ENCODE data around the gene IL18BP.

Gene IL18BP

DNA sequence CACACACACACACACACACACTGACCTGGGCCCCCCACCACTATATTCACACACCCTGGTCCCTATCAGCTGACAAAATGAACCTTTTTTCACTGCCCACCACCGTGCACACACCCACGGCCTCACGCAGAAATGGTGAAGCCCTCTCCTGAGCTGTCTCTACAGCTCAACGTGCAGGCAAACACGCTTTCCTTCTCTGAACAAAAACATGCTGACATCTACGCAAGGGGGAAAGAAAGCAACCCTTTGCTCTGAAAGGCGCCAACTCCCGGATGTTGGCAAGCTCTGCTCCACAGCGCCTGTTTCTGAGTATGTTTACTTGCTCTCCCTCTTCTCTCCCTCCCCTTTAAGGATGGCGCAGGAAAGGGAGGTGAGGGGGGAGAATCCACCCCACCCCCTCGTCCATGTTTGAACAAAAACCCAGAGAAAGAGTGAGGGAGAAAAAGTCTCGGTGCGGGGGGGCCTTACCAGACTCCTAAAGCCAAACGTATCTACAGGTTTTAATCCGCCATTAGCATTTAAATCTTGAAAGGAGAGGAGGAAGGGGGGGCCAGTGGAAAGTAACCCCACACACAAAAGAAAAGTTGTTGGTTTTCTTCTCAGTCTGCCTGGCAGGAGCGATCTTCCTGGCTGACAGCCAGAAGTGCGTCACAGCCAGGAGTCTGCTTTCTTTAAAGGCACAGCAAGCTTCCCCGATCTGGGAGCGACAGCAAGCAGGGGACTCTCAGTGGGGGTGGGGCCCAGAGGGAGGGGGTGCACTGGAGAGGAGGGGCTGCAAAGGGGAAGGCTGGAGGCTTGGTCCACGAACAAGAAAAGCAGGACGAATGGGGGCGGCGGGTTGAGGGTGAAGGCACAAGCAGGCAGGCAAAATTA is 42.0 kb downstream of the IL18BP start (continued):
- TF ChIP-seq ZNF670 (tag by site-specific recombination; IDR thresholded peaks at IDR 0.05; ENCODE audit: low read depth) (no peak), ZNF830 (tag by site-specific recombination; IDR thresholded peaks at IDR 0.05; ENCODE audit: low read depth) (no peak), MYNN (tag by site-specific recombination; IDR thresholded peaks at IDR 0.05; ENCODE audit: borderline replicate concordance) (no peak), ZNF544 (tag by site-specific recombination; IDR thresholded peaks at IDR 0.05) (no peak), ZNF404 (tag by site-specific recombination; IDR thresholded peaks at IDR 0.05) (no peak), ZBTB7A (tag by site-specific recombination; IDR thresholded peaks at IDR 0.05; ENCODE audit: low read depth) (no peak), EGR2 (tag by site-specific recombination; IDR thresholded peaks at IDR 0.05; ENCODE audit: low read depth) (peak; percentile 47; the same call in 1 of the 2 replicates), ZNF302 (tag by site-specific recombination; IDR thresholded peaks at IDR 0.05; ENCODE audit: low read depth) (no peak), ZNF629 (tag by site-specific recombination; IDR thresholded peaks at IDR 0.05) (peak; percentile 43; the same call in 1 of the 2 replicates), ZNF626 (tag by site-specific recombination; IDR thresholded peaks at IDR 0.05) (no peak), ZNF174 (tag by site-specific recombination; IDR thresholded peaks at IDR 0.05) (no peak), ZBTB10 (tag by site-specific recombination; IDR thresholded peaks at IDR 0.05) (no peak), ZNF416 (tag by site-specific recombination; IDR thresholded peaks at IDR 0.05) (no peak), OSR2 (tag by site-specific recombination; IDR thresholded peaks at IDR 0.05) (peak; percentile 46; the same call in 1 of the 2 replicates), ZFP37 (tag by site-specific recombination; IDR thresholded peaks at IDR 0.05) (no peak), ZBTB20 (tag by site-specific recombination; IDR thresholded peaks at IDR 0.05) (no peak), PRDM6 (tag by site-specific recombination; IDR thresholded peaks at IDR 0.05) (0 out of 2 replicates have a peak, but pooled peaks have one; percentile 23), ZNF24 (tag by site-specific recombination; IDR thresholded peaks at IDR 0.05) (no peak), SETDB1 (IDR thresholded peaks at IDR 0.05; ENCODE audit: insufficient read length, low read length) (no peak), KLF7 (tag by site-specific recombination; IDR thresholded peaks at IDR 0.05; ENCODE audit: borderline replicate concordance) (no peak), GLIS2 (tag by site-specific recombination; IDR thresholded peaks at IDR 0.05) (peak; percentile 68), ZNF76 (tag by site-specific recombination; IDR thresholded peaks at IDR 0.05; ENCODE audit: borderline replicate concordance, low read depth) (no peak), ZNF501 (tag by site-specific recombination; IDR thresholded peaks at IDR 0.05) (no peak), ZNF10 (tag by site-specific recombination; IDR thresholded peaks at IDR 0.05) (no peak), ZNF473 (tag by site-specific recombination; IDR thresholded peaks at IDR 0.05) (no peak), KLF16 (tag by site-specific recombination; IDR thresholded peaks at IDR 0.05) (peak; percentile 20; the same call in 1 of the 2 replicates), ZNF624 (tag by site-specific recombination; IDR thresholded peaks at IDR 0.05) (no peak), SP7 (tag by site-specific recombination; IDR thresholded peaks at IDR 0.05) (no peak)
- TF ChIP-seq, protein P1, sequence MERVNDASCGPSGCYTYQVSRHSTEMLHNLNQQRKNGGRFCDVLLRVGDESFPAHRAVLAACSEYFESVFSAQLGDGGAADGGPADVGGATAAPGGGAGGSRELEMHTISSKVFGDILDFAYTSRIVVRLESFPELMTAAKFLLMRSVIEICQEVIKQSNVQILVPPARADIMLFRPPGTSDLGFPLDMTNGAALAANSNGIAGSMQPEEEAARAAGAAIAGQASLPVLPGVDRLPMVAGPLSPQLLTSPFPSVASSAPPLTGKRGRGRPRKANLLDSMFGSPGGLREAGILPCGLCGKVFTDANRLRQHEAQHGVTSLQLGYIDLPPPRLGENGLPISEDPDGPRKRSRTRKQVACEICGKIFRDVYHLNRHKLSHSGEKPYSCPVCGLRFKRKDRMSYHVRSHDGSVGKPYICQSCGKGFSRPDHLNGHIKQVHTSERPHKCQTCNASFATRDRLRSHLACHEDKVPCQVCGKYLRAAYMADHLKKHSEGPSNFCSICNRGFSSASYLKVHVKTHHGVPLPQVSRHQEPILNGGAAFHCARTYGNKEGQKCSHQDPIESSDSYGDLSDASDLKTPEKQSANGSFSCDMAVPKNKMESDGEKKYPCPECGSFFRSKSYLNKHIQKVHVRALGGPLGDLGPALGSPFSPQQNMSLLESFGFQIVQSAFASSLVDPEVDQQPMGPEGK (tag by site-specific recombination; IDR thresholded peaks at IDR 0.05): peak; percentile 90
- TF ChIP-seq, protein P2, sequence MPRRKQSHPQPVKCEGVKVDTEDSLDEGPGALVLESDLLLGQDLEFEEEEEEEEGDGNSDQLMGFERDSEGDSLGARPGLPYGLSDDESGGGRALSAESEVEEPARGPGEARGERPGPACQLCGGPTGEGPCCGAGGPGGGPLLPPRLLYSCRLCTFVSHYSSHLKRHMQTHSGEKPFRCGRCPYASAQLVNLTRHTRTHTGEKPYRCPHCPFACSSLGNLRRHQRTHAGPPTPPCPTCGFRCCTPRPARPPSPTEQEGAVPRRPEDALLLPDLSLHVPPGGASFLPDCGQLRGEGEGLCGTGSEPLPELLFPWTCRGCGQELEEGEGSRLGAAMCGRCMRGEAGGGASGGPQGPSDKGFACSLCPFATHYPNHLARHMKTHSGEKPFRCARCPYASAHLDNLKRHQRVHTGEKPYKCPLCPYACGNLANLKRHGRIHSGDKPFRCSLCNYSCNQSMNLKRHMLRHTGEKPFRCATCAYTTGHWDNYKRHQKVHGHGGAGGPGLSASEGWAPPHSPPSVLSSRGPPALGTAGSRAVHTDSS (tag by site-specific recombination; IDR thresholded peaks at IDR 0.05): no peak
- TF ChIP-seq, protein P3, sequence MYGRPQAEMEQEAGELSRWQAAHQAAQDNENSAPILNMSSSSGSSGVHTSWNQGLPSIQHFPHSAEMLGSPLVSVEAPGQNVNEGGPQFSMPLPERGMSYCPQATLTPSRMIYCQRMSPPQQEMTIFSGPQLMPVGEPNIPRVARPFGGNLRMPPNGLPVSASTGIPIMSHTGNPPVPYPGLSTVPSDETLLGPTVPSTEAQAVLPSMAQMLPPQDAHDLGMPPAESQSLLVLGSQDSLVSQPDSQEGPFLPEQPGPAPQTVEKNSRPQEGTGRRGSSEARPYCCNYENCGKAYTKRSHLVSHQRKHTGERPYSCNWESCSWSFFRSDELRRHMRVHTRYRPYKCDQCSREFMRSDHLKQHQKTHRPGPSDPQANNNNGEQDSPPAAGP (tag by site-specific recombination; IDR thresholded peaks at IDR 0.05): peak; percentile 32; the same call in 1 of the 2 replicates
